ENCODE measurements around the gene MMP23B. TPM values are rescaled to one million over a fixed set of nuclear protein-coding genes. Genes with fewer than 3 reads are reported as not detected.
A peak's percentile ranks its signal among the peaks of the same experiment; 100 is the strongest.

MMP23B gene
- total RNA-seq, 2 experiments from 2014 or later = 5.2 to 6.7 TPM

DNA sequence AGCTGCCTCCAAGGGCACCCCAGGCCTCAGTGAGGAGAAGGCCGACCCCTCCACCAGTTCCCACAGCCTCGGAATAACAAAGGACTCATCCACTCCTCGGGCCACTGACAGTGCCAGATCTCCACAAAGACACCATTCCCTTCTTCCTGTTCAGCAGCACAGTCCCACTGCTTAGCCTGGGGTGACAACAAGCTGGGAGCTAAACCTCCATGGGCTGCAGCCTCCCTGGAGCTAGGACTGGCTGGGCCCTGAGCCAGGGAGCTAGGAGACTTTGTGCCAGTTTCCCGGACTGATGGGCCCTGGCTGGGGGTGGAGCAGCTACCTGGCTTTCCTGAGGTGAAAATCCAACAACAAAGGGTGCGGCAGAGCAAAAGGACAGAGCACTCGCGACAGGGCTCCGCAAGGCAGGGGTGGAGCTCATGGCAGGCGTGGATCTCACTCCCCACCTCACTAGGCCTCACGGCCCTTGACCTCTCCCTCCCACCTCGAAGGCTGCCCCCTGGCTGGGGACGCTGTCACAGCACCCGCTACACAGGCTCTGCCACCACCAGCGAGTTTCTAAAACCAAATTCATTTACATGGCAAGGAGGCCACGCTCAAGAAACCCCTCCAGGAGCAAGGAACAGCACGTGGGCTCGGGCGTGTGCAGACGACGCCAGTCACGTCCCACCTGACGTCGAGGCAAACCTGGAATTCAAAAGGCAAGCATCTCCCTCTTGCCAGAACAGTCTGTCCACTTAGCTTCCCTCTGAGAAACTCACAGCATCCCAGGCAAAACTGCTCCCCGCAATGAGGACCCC is 46.8 kb downstream of the MMP23B start:
- Mint-ChIP-seq H3K4me3 (peak overlapping the region; percentile 81), H3K27ac (peak overlapping the region; percentile 90)
- POLR2A ChIA-PET = interaction anchor here (1.8 to 2.5 kb wide), 2 partner anchors 13 to 49 kb away, joined by 8 to 17 read pairs; no protein-coding TSS in a partner anchor

GRCh38 chr1:1680031-1680911 is 48.3 kb downstream of the MMP23B start:
- Mint-ChIP-seq H3K4me1 (peaks cover 16% of the 10 kb centered on the region), H3K4me3 (no peak overlapping the region), H3K27me3 (no peaks in the 10 kb centered on the region), H3K9me3 (no peaks in the 10 kb centered on the region), H3K27ac (peak overlapping the region; percentile 45), H3K36me3 (no peaks in the 10 kb centered on the region)
- POLR2A ChIA-PET = no interaction called here
- ATAC-seq (ENCODE audit: low read depth) = no peak
- no peak for DNase-seq

More for the DNA sequence above, 46.8 kb downstream of the MMP23B start:
- no peaks in the 10 kb centered on the region for H3K9me3 Mint-ChIP-seq
- peak; percentile 74 for DNase-seq
- H3K27me3 Mint-ChIP-seq = no peaks in the 10 kb centered on the region
- peak; percentile 59 for ATAC-seq (ENCODE audit: low read depth)
- H3K4me1 Mint-ChIP-seq = peaks cover 16% of the 10 kb centered on the region
- no peaks in the 10 kb centered on the region for H3K36me3 Mint-ChIP-seq

DNA sequence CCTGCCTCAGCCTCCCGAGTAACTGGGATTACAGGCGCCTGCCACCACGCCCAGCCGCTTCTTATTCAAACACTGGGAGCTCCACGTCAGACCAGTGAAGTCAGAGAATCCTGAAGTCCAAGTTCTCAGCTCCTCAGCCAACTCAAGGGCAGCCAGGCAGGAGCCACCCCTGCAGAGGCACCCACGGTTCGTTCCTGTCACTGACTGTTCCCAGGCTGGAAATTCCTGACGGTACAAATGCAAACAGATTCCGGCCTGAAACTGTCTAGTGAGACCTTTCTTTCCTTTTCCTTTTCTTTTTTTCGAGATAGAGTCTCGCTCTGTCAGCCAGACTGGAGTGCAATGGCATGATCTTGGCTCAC is 48.9 kb downstream of the MMP23B start:
- peaks cover 18% of the 10 kb centered on the region for H3K4me1 Mint-ChIP-seq
- POLR2A ChIA-PET = no interaction called here
- H3K36me3 Mint-ChIP-seq = peaks cover 2% of the 10 kb centered on the region
- no peaks in the 10 kb centered on the region for H3K27me3 Mint-ChIP-seq
- no peak for ATAC-seq (ENCODE audit: low read depth)
- no peaks in the 10 kb centered on the region for H3K9me3 Mint-ChIP-seq
- DNase-seq = no peak
- H3K27ac Mint-ChIP-seq = peak overlapping the region; percentile 45
- H3K4me3 Mint-ChIP-seq = no peak overlapping the region

DNA sequence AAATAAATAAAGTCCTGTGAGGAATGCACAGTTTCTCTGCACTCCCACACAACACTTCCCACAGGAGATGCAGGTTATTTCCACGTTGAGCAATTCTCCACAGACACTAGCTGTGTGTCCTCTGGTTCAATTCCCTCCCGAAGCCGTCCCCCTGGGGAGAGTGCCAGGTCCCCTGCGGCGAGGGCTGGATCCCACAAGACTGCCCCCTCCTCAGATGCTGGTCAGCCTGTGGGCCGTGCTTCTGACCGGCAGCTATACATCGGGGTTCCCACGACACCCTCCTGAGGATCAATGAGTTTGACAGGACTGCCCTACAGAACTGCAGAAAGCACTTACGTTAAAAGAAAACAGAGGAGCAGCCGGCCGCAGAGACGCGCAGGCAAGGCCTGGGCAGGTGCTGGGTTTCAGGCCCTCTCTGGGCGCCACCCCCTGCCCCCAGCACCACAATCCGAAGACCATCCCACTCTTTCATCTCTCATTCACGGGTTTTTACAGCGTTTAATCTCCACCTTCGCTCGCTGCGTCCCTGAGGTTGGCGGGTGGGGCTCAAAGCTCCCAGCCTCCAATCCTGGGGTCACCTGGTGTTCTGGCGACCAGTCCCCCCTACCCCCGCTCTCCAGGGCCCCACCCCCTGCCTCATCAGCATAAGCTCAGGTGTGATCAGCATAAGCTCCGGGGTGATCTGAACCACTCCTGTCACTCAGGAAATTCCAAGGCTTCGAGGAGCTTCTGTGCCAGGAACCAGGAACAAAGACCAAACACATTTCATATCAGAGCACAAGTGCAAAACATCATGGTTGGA is 51.3 kb downstream of the MMP23B start:
- H3K9me3 Mint-ChIP-seq = no peaks in the 10 kb centered on the region
- POLR2A ChIA-PET = no interaction called here
- DNase-seq = no peak

More for the DNA sequence above, 51.3 kb downstream of the MMP23B start:
- H3K4me3 Mint-ChIP-seq = no peak overlapping the region
- no peak for ATAC-seq (ENCODE audit: low read depth)
- H3K27me3 Mint-ChIP-seq = no peaks in the 10 kb centered on the region
- H3K27ac Mint-ChIP-seq = no peak overlapping the region
- peaks cover 7% of the 10 kb centered on the region for H3K36me3 Mint-ChIP-seq
- peaks cover 13% of the 10 kb centered on the region for H3K4me1 Mint-ChIP-seq

Other genes starting within 250 kb of the MMP23B start
- gene CCNL2, start 232.8 kb upstream of the MMP23B start, total RNA-seq = 100 to 1,000 TPM; 201 to 211 TPM
- gene MRPL20, start 224.9 kb upstream of the MMP23B start, total RNA-seq = 100 to 1,000 TPM in 1 of 2 experiments, 10 to 100 TPM in 1; 98.6 to 101 TPM
- gene ANKRD65, start 210.9 kb upstream of the MMP23B start, total RNA-seq = not detected
- under 1 TPM; 0.36 to 0.85 TPM for gene VWA1, start 196.5 kb upstream of the MMP23B start, total RNA-seq
- gene ATAD3C, start 182.5 kb upstream of the MMP23B start, total RNA-seq = 1 to 10 TPM; 1.0 to 1.7 TPM
- gene ATAD3B, start 160.4 kb upstream of the MMP23B start, total RNA-seq = 10 to 100 TPM; 35.2 to 37.9 TPM
- 10 to 100 TPM; 32.6 to 33.6 TPM for gene ATAD3A, start 120.0 kb upstream of the MMP23B start, total RNA-seq
- gene TMEM240, start 91.5 kb upstream of the MMP23B start, total RNA-seq = 1 to 10 TPM; 1.2 to 1.9 TPM
- 100 to 1,000 TPM; 118 TPM for gene SSU72, start 57.3 kb upstream of the MMP23B start, total RNA-seq
- 1 to 10 TPM; 4.4 to 4.6 TPM for gene FNDC10, start 32.0 kb upstream of the MMP23B start, total RNA-seq
- gene MIB2, start 16.7 kb upstream of the MMP23B start, total RNA-seq = 10 to 100 TPM; 72.6 to 75.2 TPM
- 10 to 100 TPM; 40.8 to 42.3 TPM for gene CDK11B, start 26.8 kb downstream of the MMP23B start, total RNA-seq
- 10 to 100 TPM; 75.3 to 77.0 TPM for gene SLC35E2B, start 60.6 kb downstream of the MMP23B start, total RNA-seq
- 100 to 1,000 TPM; 104 to 106 TPM for gene CDK11A, start 92.2 kb downstream of the MMP23B start, total RNA-seq
- 10 to 100 TPM; 69.7 to 74.3 TPM for gene NADK, start 146.3 kb downstream of the MMP23B start, total RNA-seq